Mesenteric fat pad (tissue), 1 donor: Measurements from ENCODE around the gene AMER2. TPM values are rescaled to one million over a fixed set of nuclear protein-coding genes. Genes with fewer than 3 reads are reported as not detected.
"Not testable (repeated sequence)": the region's sequence is repeated elsewhere in the genome, so short reads cannot be mapped to it uniquely, and the experiment has no call there.

Source experiments
- DNase-seq: peaks from one replicate; pipeline ENCODE4 v3.0.0-alpha.2; 2020; ENCODE audit warnings: low spot score
- total RNA-seq: library from RNA; stranded (reverse); fragmentation: NEBNext Ultra II Directional; extraction: Animal tissue kit (Norgen Biotek cat#: 25700); gene quantifications from one replicate; pipeline ENCODE4 v1.2.1, GENCODE V29; 2021
- donor health status: DM: yes; HTN: yes; CAD: no.

Gene AMER2
- total RNA-seq, 1 donor from 2014 or later = 0.03 TPM

GRCh38 chr13:25186187-25186586 is 14.1 kb upstream of the AMER2 start:
- DNase-seq = no peak

GRCh38 chr13:25181597-25181996 is 9.5 kb upstream of the AMER2 start:
- DNase-seq = no peak

GRCh38 chr13:25180775-25181537 is 8.9 kb upstream of the AMER2 start:
- no peak for DNase-seq

- no peak for DNase-seq
Measured at GRCh38 chr13:25179832-25180774, 8.0 kb upstream of the AMER2 start.

GRCh38 chr13:25179011-25179410 is 6.9 kb upstream of the AMER2 start:
- no peak for DNase-seq

GRCh38 chr13:25178070-25178469 is 6.0 kb upstream of the AMER2 start:
- DNase-seq = no peak

- DNase-seq = no peak
Measured at GRCh38 chr13:25177636-25178035, 5.5 kb upstream of the AMER2 start.

- DNase-seq = no peak
Measured at GRCh38 chr13:25177012-25177411, 4.9 kb upstream of the AMER2 start.

- no peak for DNase-seq
Measured at GRCh38 chr13:25175431-25175830, 3.3 kb upstream of the AMER2 start.

GRCh38 chr13:25175026-25175425 is 2.9 kb upstream of the AMER2 start:
- DNase-seq = no peak

- no peak for DNase-seq
Measured at GRCh38 chr13:25174304-25174703, 2.2 kb upstream of the AMER2 start.

GRCh38 chr13:25172303-25172630 is 179 bp upstream of the AMER2 start:
- no peak for DNase-seq

GRCh38 chr13:25171170-25171516 is 945 bp downstream of the AMER2 start:
- no peak for DNase-seq

- no peak for DNase-seq
Measured at GRCh38 chr13:25170554-25171111, 1.5 kb downstream of the AMER2 start.

GRCh38 chr13:25169951-25170553 is 2.0 kb downstream of the AMER2 start:
- no peak for DNase-seq

- DNase-seq = no peak
Measured at GRCh38 chr13:25169356-25169755, 2.7 kb downstream of the AMER2 start.

- DNase-seq = no peak
Measured at GRCh38 chr13:25168790-25169189, 3.3 kb downstream of the AMER2 start.

GRCh38 chr13:25167382-25168174 is 4.5 kb downstream of the AMER2 start:
- no peak for DNase-seq

GRCh38 chr13:25166306-25166705 is 5.8 kb downstream of the AMER2 start:
- DNase-seq = no peak

- DNase-seq = no peak
Measured at GRCh38 chr13:25165663-25166062, 6.4 kb downstream of the AMER2 start.

- not testable (repeated sequence) for DNase-seq
Measured at GRCh38 chr13:25165163-25165562, 6.9 kb downstream of the AMER2 start.
